BE2C (cell line): ENCODE data around the gene ERICH3.

Source experiments
- DNase-seq: peaks from one replicate; pipeline ENCODE4 v3.0.0-alpha.2; 2020
- H3K27me3 ChIP-seq: fragments of 250-450 bp; sonication (Bioruptor Pico); 2 replicates; pipeline ENCODE4 v1.5.1; 2020; ENCODE audit warnings: mild to moderate bottlenecking
- H3K36me3 ChIP-seq: fragments of 250-450 bp; sonication (Bioruptor Pico); 2 replicates; pipeline ENCODE4 v1.5.1; 2020; ENCODE audit warnings: mild to moderate bottlenecking
- H3K4me1 ChIP-seq: fragments of 250-450 bp; sonication (Bioruptor Pico); 2 replicates; pipeline ENCODE4 v1.5.1; 2020
- H3K4me3 ChIP-seq: 2 replicates; pipeline ENCODE4 v1.5.1; 2011; ENCODE audit warnings: low read depth, low read length
- H3K9me3 ChIP-seq: fragments of 250-450 bp; sonication (Bioruptor Pico); 2 replicates; pipeline ENCODE4 v1.5.1; 2020
- TF ChIP-seq, protein P1 (sequence below): IDR thresholded peaks from 2 replicates; pipeline ENCODE4 v1.5.1; 2012; ENCODE audit warnings: mild to moderate bottlenecking, low read depth, low read length

The ERICH3 gene

DNA sequence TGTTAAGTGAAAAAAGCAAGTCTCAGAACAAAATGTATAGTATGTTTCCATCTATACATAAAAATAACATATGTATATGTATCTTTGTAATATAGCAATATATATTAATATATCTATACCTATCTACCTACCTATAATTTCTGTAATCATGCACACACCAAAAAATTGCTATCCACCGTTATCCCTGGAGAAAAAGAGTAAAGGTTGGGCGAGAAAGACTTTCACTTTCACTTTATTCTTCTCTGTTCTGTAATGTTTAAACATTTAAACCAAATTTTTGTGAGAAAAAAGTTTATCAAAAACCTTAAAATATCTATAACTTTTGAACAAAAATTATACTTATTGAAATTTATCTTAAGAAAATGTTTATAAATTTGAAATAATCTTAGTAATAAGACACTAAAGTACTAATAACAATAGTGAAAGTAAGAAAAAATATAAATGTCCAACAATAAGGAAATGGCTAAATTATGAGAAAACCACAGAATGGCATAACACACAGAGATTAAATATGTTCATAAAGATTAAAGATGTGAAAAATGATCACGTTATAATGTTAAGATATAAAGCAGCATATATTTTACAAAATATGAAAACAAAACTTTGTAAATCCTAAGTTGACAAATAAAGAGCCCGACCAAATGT is 87.2 kb downstream of the ERICH3 start:
- TF ChIP-seq, protein P1, sequence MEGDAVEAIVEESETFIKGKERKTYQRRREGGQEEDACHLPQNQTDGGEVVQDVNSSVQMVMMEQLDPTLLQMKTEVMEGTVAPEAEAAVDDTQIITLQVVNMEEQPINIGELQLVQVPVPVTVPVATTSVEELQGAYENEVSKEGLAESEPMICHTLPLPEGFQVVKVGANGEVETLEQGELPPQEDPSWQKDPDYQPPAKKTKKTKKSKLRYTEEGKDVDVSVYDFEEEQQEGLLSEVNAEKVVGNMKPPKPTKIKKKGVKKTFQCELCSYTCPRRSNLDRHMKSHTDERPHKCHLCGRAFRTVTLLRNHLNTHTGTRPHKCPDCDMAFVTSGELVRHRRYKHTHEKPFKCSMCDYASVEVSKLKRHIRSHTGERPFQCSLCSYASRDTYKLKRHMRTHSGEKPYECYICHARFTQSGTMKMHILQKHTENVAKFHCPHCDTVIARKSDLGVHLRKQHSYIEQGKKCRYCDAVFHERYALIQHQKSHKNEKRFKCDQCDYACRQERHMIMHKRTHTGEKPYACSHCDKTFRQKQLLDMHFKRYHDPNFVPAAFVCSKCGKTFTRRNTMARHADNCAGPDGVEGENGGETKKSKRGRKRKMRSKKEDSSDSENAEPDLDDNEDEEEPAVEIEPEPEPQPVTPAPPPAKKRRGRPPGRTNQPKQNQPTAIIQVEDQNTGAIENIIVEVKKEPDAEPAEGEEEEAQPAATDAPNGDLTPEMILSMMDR = no peak
- Histone ChIP-seq H3K9me3 (no peaks in the 10 kb centered on the region), H3K27me3 (no peaks in the 10 kb centered on the region), H3K4me3 (no peak overlapping the region), H3K4me1 (0 out of 2 replicates have a peak, but pooled peaks cover 6% of the 10 kb centered on the region), H3K36me3 (no peaks in the 10 kb centered on the region)
- DNase-seq = no peak

DNA sequence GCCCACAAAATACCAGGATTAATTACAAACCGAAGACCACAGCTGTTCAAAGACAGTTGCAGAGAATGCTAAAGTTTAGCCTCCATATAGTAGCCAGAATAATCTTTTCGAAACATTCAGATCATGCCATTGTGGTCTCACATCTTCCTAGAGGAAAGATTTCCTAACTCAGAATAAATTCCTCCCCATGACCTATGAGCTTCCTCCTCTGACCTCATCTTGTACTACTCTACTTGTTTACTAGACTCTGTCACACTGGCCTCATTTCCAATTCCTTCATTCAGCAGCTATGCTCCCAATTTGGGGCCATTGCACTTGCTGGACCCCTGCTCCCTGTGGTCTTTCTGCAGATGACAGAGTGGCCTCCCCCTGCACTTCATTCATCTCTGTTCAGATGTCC is 89.4 kb downstream of the ERICH3 start:
- Histone ChIP-seq H3K4me3 (no peak overlapping the region), H3K9me3 (no peaks in the 10 kb centered on the region), H3K4me1 (no peaks in the 10 kb centered on the region), H3K36me3 (no peaks in the 10 kb centered on the region), H3K27me3 (no peaks in the 10 kb centered on the region)
- no peak for DNase-seq
- TF ChIP-seq, protein P1 = no peak

DNA sequence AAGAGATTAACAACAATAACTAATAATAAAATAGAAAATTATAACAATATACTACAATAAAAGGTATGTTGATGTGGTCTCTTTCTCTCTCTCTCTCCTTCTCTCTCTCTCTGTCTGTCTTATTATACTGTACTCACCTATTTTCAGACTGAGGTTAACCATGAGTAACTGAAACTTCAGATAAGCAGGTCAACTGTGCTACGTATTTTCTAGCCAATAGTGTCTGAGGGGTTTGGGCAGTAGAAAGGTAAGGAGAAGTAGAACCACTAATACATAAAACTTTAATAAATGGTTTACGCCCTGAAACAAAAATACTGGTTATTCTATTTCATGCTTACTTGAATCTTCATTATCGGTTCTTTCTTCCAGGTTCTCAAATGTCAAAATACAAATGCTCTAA is 90.2 kb downstream of the ERICH3 start:
- Histone ChIP-seq H3K27me3 (no peaks in the 10 kb centered on the region), H3K4me1 (no peaks in the 10 kb centered on the region), H3K9me3 (no peaks in the 10 kb centered on the region), H3K36me3 (no peaks in the 10 kb centered on the region), H3K4me3 (no peak overlapping the region)
- no peak for DNase-seq
- TF ChIP-seq, protein P1 = no peak

DNA sequence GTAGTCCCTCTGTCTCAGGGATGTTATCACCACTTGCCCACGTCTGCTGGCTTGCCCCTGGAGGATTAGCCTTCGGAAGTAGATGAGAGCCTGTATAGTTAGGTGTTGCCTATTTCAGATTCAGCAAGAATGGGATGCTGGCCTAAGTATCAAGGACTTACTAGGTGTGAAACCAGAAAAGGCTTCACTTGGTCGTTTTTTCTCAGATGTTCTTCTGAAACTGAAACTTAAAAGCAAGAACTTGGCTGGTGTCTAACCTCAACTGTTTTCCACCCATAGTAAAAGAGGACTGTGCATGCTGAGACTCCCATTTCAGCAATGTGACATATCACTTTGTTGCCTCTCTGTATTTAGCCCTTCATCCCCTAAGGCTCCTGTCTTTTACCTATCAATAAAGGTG is 94.2 kb downstream of the ERICH3 start:
- DNase-seq = no peak
- no peak overlapping the region for H3K4me3 ChIP-seq
- TF ChIP-seq, protein P1 = no peak
- no peaks in the 10 kb centered on the region for H3K27me3 ChIP-seq
- no peaks in the 10 kb centered on the region for H3K36me3 ChIP-seq
- no peaks in the 10 kb centered on the region for H3K4me1 ChIP-seq
- no peaks in the 10 kb centered on the region for H3K9me3 ChIP-seq

DNA sequence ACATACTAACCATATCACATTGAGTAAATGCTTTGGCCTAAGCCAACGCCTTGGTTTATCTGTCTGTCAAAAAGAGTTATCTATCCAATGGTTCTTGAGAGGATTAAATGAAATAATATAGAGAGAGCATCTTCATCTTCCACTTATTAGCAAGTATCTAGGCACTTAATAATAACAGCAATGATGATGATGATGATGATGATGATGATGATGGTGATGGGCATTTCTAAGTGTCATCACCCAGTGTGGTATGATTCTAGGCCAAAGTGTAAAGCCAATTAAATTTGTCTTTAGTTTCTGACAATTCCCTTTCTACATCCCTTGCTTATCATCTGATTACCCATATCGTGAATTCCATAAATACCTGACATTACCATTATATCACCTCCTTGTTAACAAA is 95.5 kb downstream of the ERICH3 start:
- Histone ChIP-seq H3K9me3 (no peaks in the 10 kb centered on the region), H3K36me3 (no peaks in the 10 kb centered on the region), H3K4me1 (no peaks in the 10 kb centered on the region), H3K27me3 (no peaks in the 10 kb centered on the region), H3K4me3 (no peak overlapping the region)
- TF ChIP-seq, protein P1 = no peak
- DNase-seq = no peak

DNA sequence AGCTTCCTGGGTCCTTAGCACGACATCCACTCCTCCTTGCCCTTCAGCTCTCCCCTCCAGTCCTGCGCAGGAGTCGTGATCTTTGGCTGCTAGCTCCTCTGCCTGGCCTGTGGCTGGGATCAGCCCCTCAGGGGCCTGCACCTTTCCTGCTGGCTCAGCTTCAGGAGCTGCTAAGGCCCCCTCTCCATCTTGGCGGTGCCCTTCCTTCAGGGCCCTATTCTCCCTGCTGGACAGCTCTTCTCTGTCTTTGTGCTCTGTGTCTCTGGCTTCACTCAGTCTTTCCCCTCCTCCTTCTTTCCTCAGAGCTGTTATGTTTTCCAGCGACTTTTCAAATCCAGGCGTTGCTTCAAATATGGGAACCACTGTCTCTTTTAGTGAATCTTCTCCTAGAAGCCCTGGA is 101.7 kb downstream of the ERICH3 start:
- no peak for DNase-seq
- H3K9me3 ChIP-seq = no peaks in the 10 kb centered on the region
- H3K36me3 ChIP-seq = no peaks in the 10 kb centered on the region
- no peak overlapping the region for H3K4me3 ChIP-seq
- H3K4me1 ChIP-seq = no peaks in the 10 kb centered on the region
- TF ChIP-seq, protein P1 = no peak
- no peaks in the 10 kb centered on the region for H3K27me3 ChIP-seq
